Liver (tissue), 9 donors: ENCODE data around the gene SIM2. TPM values are rescaled to one million over a fixed set of nuclear protein-coding genes. Genes with fewer than 3 reads are reported as not detected.

Source experiments
- DNase-seq: peaks from one replicate; pipeline ENCODE4 v3.0.0-alpha.2; 2017; ENCODE audit warnings: low spot score
- H3K27ac ChIP-seq, 2 donors: one replicate each; pipeline ENCODE4 v1.7.0; 2013; ENCODE audit warnings: inconsistent platforms in 2 of 2, low read length in 2 of 2, control low read depth in 1 of 2, low read depth in 1 of 2, mild to moderate bottlenecking in 1 of 2
- H3K27me3 ChIP-seq, 4 donors: one replicate each; pipeline versions ENCODE4 v1.6.1 to v1.7.0; 2013; ENCODE audit warnings: low read length in 3 of 4, inconsistent platforms in 1 of 4, mild to moderate bottlenecking in 1 of 4, moderate library complexity in 1 of 4; ENCODE audit not compliant: control insufficient read depth in 4 of 4, insufficient read depth in 4 of 4
- H3K36me3 ChIP-seq, 4 donors: one replicate each; pipeline versions ENCODE4 v1.6.1 to v1.7.0; 2013; ENCODE audit warnings: low read length in 3 of 4, mild to moderate bottlenecking in 3 of 4, low read depth in 1 of 4, moderate library complexity in 1 of 4; ENCODE audit not compliant: control insufficient read depth in 4 of 4, insufficient read depth in 3 of 4
- H3K4me1 ChIP-seq, 4 donors: one replicate each; pipeline versions ENCODE4 v1.6.1 to v1.7.0; 2013; ENCODE audit warnings: low read length in 3 of 4, mild to moderate bottlenecking in 3 of 4, moderate library complexity in 1 of 4; ENCODE audit not compliant: control insufficient read depth in 4 of 4, insufficient read depth in 4 of 4
- H3K4me3 ChIP-seq, 3 donors: one replicate each; pipeline versions ENCODE4 v1.6.1 to v1.7.0; 2013; ENCODE audit warnings: low read length in 3 of 3, control low read depth in 1 of 3, low read depth in 1 of 3, mild to moderate bottlenecking in 1 of 3
- H3K9ac ChIP-seq, 2 donors: one replicate each; pipeline ENCODE4 v1.7.0; 2013; ENCODE audit warnings: low read length in 2 of 2, mild to moderate bottlenecking in 2 of 2, moderate library complexity in 2 of 2, control low read depth in 1 of 2, low read depth in 1 of 2
- H3K9me3 ChIP-seq, 4 donors: one replicate each; pipeline versions ENCODE4 v1.6.1 to v1.7.0; 2013; ENCODE audit warnings: low read length in 3 of 4; ENCODE audit not compliant: control insufficient read depth in 4 of 4
- EGR1 ChIP-seq, 2 donors: IDR thresholded peaks; 2 replicates each; pipeline ENCODE4 v1.6.1; 2016 to 2018; ENCODE audit warnings: antibody characterized with exemption in 2 of 2, low read depth in 2 of 2
- FOXA1 ChIP-seq: IDR thresholded peaks from 2 replicates; pipeline ENCODE4 v1.6.1; 2016; ENCODE audit warnings: antibody characterized with exemption
- FOXA2 ChIP-seq: IDR thresholded peaks from 2 replicates; pipeline ENCODE4 v1.6.1; 2016; ENCODE audit warnings: antibody characterized with exemption
- GABPA ChIP-seq, 2 donors: IDR thresholded peaks in 1 of 2; conservative IDR thresholded peaks in 1 of 2; 2 replicates each; pipeline ENCODE4 v1.6.1; 2016; ENCODE audit warnings: antibody characterized with exemption in 2 of 2, mild to moderate bottlenecking in 1 of 2, moderate library complexity in 1 of 2
- HNF4A ChIP-seq, 2 donors: conservative IDR thresholded peaks; 2 replicates each; pipeline ENCODE4 v1.6.1; 2016; ENCODE audit warnings: antibody characterized with exemption in 2 of 2, mild to moderate bottlenecking in 2 of 2
- HNF4G ChIP-seq: IDR thresholded peaks from 2 replicates; pipeline ENCODE4 v1.6.1; 2016; ENCODE audit warnings: antibody characterized with exemption
- JUND ChIP-seq, 2 donors: IDR thresholded peaks; 2 replicates each; pipeline ENCODE4 v1.6.1; 2016; ENCODE audit warnings: antibody characterized with exemption in 2 of 2
- MAX ChIP-seq: IDR thresholded peaks from 2 replicates; pipeline ENCODE4 v1.6.1; 2016; ENCODE audit warnings: antibody characterized with exemption
- NR2F2 ChIP-seq: IDR thresholded peaks from 2 replicates; pipeline ENCODE4 v1.6.1; 2016; ENCODE audit warnings: antibody characterized with exemption
- RAD21 ChIP-seq, 2 donors: IDR thresholded peaks; 2 replicates each; pipeline ENCODE4 v1.6.1; 2016; ENCODE audit warnings: antibody characterized with exemption in 2 of 2, mild to moderate bottlenecking in 2 of 2
- REST ChIP-seq: IDR thresholded peaks from 2 replicates; pipeline ENCODE4 v1.6.1; 2016; ENCODE audit warnings: antibody characterized with exemption, mild to moderate bottlenecking
- RXRA ChIP-seq, 2 donors: IDR thresholded peaks; 2 replicates each; pipeline ENCODE4 v1.6.1; 2017 to 2018; ENCODE audit warnings: antibody characterized with exemption in 2 of 2, mild to moderate bottlenecking in 1 of 2
- SP1 ChIP-seq: IDR thresholded peaks from 2 replicates; pipeline ENCODE4 v1.6.1; 2018; ENCODE audit warnings: antibody characterized with exemption, mild to moderate bottlenecking
- TAF1 ChIP-seq: conservative IDR thresholded peaks from 2 replicates; pipeline ENCODE4 v1.6.1; 2016; ENCODE audit warnings: antibody characterized with exemption, mild to moderate bottlenecking
- YY1 ChIP-seq: IDR thresholded peaks from 2 replicates; pipeline ENCODE4 v1.6.1; 2016; ENCODE audit warnings: antibody characterized with exemption, mild to moderate bottlenecking
- WGBS: extraction: QIAGEN DNeasy Blood & Tissue Kit; methylation state at CpG from one replicate; pipeline ENCODE4 v1.1.7; 2013; 5-methylcytosine and 5-hydroxymethylcytosine counted together
- polyA plus RNA-seq, 2 donors: library from polyadenylated mRNA; stranded (reverse) in 1 of 2; unstranded in 1 of 2; fragments of 200-250 nt in 1 of 2; fragments of >200 nt in 1 of 2; fragmentation: Nextera tagmentation in 1 of 2; extraction: Ambion mirVana in 1 of 2; gene quantifications; one replicate each; pipeline versions ENCODE4 v1.2.1 to v1.2.3, GENCODE V29; 2013 to 2015
- total RNA-seq, 2 donors: library from RNA; depleted of rRNA; stranded (reverse); fragments of >200 nt; gene quantifications; one replicate each; pipeline ENCODE4 v1.2.3, GENCODE V29; 2014
- TF ChIP-seq, protein P1 (sequence below): IDR thresholded peaks from 2 replicates; pipeline ENCODE4 v1.6.1; 2016; ENCODE audit warnings: antibody characterized with exemption
- TF ChIP-seq, protein P2 (sequence below): IDR thresholded peaks from 2 replicates; pipeline ENCODE4 v1.6.1; 2016; ENCODE audit warnings: antibody characterized with exemption
- TF ChIP-seq, protein P3 (sequence below): fragments of 150-350 bp; IDR thresholded peaks from 2 replicates; pipeline ENCODE4 v1.5.1; 2017; ENCODE audit warnings: improper control_type of control experiment, low read depth, low read length; ENCODE audit not compliant: missing input control
- donor health status: healthy.
- donor health status: healthy.
- donor health status: healthy.
- donor health status: healthy.
- donor health status: healthy.

SIM2 gene
- total and polyA plus RNA-seq, 4 donors = 0.19 TPM; not detected in 3

DNA sequence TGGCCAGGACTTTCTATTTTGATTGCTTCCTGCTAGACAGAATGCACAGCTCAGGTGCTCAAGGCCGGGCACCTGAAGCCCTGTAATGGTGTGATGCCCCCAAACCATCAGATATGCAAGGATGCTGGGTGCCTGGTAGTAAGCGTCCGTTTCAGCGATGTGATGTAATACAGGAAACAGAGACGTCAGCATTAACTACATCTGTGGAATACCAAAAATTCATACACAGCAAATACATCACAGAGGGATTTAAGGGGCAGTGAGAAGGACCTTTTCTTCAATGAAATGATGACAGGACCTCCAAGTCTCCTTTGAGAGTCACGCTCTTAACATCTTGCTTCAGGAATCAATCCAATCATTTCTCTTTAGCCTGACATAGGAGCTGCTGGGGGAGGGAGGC lies 64.4 kb downstream of the SIM2 start:
- WGBS = 95% methylated on average over 6 of the region's 6 CpGs
- Histone ChIP-seq H3K4me3 (no peak overlapping the region), H3K27me3 (no peaks in the 10 kb centered on the region), H3K27ac (no peak overlapping the region), H3K9me3 (no peaks in the 10 kb centered on the region), H3K9ac (no peak overlapping the region), H3K4me1 (no peaks in the 10 kb centered on the region), H3K36me3 (peaks cover 0 to 3% (median under 1%) of the 10 kb centered on the region in 4 donors)
- DNase-seq = no peak
- TF ChIP-seq FOXA2 = no peak
- TF ChIP-seq GABPA (IDR thresholded peaks at IDR 0.05 in 1 of 2, conservative IDR thresholded peaks at IDR 0.05 in 1 of 2) = no peak
- TF ChIP-seq REST = no peak
- no peak for TF ChIP-seq HNF4A (conservative IDR thresholded peaks at IDR 0.05)
- TF ChIP-seq MAX = no peak
- TF ChIP-seq YY1 = no peak
- TF ChIP-seq TAF1 = no peak
- TF ChIP-seq RAD21 (IDR thresholded peaks at IDR 0.05) = no peak
- TF ChIP-seq, protein P1, sequence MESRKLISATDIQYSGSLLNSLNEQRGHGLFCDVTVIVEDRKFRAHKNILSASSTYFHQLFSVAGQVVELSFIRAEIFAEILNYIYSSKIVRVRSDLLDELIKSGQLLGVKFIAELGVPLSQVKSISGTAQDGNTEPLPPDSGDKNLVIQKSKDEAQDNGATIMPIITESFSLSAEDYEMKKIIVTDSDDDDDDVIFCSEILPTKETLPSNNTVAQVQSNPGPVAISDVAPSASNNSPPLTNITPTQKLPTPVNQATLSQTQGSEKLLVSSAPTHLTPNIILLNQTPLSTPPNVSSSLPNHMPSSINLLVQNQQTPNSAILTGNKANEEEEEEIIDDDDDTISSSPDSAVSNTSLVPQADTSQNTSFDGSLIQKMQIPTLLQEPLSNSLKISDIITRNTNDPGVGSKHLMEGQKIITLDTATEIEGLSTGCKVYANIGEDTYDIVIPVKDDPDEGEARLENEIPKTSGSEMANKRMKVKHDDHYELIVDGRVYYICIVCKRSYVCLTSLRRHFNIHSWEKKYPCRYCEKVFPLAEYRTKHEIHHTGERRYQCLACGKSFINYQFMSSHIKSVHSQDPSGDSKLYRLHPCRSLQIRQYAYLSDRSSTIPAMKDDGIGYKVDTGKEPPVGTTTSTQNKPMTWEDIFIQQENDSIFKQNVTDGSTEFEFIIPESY = no peak
- TF ChIP-seq JUND (IDR thresholded peaks at IDR 0.05) = no peak
- no peak for TF ChIP-seq EGR1 (IDR thresholded peaks at IDR 0.05; ENCODE audit: low read depth in 2 of 2)
- TF ChIP-seq, protein P2, sequence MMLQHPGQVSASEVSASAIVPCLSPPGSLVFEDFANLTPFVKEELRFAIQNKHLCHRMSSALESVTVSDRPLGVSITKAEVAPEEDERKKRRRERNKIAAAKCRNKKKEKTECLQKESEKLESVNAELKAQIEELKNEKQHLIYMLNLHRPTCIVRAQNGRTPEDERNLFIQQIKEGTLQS = no peak
- TF ChIP-seq RXRA (IDR thresholded peaks at IDR 0.05) = no peak
- TF ChIP-seq SP1 = no peak
- TF ChIP-seq FOXA1 = no peak
- no peak for TF ChIP-seq HNF4G
- TF ChIP-seq, protein P3, sequence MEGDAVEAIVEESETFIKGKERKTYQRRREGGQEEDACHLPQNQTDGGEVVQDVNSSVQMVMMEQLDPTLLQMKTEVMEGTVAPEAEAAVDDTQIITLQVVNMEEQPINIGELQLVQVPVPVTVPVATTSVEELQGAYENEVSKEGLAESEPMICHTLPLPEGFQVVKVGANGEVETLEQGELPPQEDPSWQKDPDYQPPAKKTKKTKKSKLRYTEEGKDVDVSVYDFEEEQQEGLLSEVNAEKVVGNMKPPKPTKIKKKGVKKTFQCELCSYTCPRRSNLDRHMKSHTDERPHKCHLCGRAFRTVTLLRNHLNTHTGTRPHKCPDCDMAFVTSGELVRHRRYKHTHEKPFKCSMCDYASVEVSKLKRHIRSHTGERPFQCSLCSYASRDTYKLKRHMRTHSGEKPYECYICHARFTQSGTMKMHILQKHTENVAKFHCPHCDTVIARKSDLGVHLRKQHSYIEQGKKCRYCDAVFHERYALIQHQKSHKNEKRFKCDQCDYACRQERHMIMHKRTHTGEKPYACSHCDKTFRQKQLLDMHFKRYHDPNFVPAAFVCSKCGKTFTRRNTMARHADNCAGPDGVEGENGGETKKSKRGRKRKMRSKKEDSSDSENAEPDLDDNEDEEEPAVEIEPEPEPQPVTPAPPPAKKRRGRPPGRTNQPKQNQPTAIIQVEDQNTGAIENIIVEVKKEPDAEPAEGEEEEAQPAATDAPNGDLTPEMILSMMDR = no peak
- TF ChIP-seq NR2F2 = no peak
